Vagina (tissue), 2 donors: ENCODE data around the gene METTL24.

Experiments
- POLR2A ChIP-seq, 2 donors: fragments of 450-650 bp; IDR thresholded peaks; one replicate each; pipeline ENCODE4 v1.6.1; 2017; ENCODE audit warnings: antibody characterized with exemption in 2 of 2, mild to moderate bottlenecking in 2 of 2, moderate library complexity in 2 of 2
- POLR2AphosphoS5 ChIP-seq, 2 donors: sonication (generic); formaldehyde crosslinking; IDR thresholded peaks; one replicate each; pipeline ENCODE4 v1.9.0; 2017; ENCODE audit warnings: antibody characterized with exemption in 2 of 2, mild to moderate bottlenecking in 2 of 2, low read depth in 1 of 2; ENCODE audit not compliant: insufficient read depth in 1 of 2
- TF ChIP-seq, protein P1 (sequence below), 3 experiments: fragments of 450-650 bp in 2 of 3; fragments of 200-600 bp in 1 of 3; sonication (generic) in 1 of 3; IDR thresholded peaks; one replicate each; pipeline ENCODE4 v1.5.1; 2017 to 2019; ENCODE audit warnings: antibody characterized with exemption in 3 of 3, mild to moderate bottlenecking in 2 of 3, moderate library complexity in 2 of 3

DNA sequence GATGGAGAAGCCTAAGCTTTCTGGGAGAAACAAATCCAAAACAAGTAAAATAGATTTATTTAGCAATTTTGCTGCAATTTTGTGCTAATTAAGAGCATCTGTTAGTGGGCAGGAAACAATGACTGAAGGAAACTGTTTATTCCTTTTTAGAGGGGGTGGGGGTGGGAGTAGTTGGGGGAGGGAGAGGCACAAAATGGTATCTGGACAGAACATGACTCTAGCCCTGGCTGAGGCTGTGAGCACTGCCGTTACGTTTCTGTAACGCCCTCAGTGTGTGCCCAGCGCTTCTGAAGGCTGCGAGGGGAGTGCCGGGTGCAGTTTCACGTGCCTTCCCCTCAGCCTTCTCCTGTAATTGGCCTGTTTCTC is 28.8 kb downstream of the METTL24 start:
- TF ChIP-seq, protein P1, sequence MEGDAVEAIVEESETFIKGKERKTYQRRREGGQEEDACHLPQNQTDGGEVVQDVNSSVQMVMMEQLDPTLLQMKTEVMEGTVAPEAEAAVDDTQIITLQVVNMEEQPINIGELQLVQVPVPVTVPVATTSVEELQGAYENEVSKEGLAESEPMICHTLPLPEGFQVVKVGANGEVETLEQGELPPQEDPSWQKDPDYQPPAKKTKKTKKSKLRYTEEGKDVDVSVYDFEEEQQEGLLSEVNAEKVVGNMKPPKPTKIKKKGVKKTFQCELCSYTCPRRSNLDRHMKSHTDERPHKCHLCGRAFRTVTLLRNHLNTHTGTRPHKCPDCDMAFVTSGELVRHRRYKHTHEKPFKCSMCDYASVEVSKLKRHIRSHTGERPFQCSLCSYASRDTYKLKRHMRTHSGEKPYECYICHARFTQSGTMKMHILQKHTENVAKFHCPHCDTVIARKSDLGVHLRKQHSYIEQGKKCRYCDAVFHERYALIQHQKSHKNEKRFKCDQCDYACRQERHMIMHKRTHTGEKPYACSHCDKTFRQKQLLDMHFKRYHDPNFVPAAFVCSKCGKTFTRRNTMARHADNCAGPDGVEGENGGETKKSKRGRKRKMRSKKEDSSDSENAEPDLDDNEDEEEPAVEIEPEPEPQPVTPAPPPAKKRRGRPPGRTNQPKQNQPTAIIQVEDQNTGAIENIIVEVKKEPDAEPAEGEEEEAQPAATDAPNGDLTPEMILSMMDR (IDR thresholded peaks at IDR 0.05): no peak
- TF ChIP-seq POLR2AphosphoS5 (IDR thresholded peaks at IDR 0.05; ENCODE audit: insufficient read depth in 1 of 2, low read depth in 1 of 2) (peak in 1 of 2 donors; percentile 14), POLR2A (IDR thresholded peaks at IDR 0.05) (no peak)
